Eye (tissue), 1 donor: ENCODE results near the gene ACKR2.

Experiments
- DNase-seq: peaks from one replicate; pipeline ENCODE4 v3.0.0-alpha.2; 2015

Gene ACKR2

GRCh38 chr3:42892807-42893206 lies 83.6 kb downstream of the ACKR2 start:
- no peak for DNase-seq

DNA sequence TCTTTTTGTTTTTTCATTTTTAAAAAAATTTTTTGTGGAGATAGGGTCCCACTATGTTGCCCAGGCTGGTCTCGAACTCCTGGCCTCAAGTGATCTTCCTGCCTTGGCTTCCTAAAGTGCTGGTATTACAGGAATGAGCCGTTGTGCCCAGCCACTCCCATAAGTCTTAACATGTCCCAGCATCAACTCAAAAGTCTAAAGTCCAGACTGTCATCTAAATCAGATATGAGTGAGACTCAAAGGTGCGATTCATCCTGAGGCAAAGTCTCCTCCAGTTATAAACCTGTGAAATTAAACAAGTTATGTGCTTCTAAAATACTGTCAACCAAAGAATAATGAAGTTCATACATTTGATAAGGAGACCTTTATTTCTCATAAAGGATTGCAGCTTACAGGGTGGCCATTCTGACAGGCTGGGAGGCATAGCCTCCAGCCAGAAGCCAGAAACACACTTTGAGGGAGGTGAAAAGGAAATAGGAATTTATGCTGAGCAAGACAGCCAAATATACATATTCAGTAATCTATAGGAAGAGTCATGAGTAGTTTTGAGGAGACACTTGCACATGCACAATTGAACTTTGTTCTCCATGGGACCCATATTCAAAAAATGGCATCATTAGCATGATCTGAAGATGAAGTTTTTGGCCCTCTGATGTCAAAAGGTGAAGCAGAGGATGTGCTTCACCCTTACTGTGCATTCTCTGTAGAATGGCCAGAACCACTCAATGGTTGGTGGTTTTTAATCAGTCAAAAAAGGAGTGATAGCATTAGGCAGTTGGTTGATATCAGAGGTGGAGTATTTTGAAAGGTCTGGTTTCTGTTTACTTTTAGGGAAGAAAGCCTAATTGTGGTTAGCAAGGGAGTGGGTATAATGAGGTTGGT lies 85.7 kb downstream of the ACKR2 start:
- DNase-seq, result no peak

- DNase-seq, result no peak
Observed at GRCh38 chr3:42895580-42895868, 86.3 kb downstream of the ACKR2 start.

GRCh38 chr3:42898896-42899675 lies 89.8 kb downstream of the ACKR2 start:
- no peak for DNase-seq

DNA sequence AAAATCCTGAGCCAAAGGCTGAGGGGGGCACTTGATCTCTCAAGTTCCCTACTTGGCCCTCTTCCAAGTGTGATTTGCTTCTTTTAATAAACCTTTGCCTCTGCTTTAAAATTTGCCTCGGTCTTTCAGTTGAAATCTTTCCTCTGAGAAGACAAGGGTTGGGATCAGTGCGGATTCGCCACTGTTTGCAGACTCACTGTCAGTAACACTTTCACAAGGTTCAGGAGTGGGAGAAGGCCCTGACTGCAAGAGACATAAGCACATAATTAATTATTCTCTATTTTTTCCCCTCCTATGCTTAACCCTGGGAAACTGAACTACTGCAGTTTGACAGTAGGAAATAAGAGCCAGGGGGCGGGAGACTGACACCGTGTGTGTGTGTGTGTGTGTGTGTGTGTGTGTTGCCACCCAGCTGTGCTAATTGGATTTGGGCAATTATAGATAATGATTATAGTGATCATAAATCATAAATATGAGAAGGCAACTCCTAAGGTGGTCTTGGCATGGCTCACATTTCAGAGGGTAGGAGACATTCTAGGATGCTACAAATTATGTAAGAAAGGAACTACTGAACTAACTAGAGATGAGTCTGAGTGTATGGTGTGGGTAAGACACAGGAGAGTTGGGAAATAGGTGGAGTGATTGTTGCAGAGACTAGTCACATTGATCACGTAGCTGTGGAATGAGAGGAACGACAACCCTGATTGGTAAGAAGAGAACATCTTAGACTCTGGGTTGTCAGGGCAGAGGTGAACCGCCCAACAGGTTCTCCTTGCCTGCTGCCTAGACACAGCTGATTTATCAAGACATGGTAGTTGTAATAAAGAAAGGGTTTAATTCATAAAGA lies 91.2 kb downstream of the ACKR2 start:
- no peak for DNase-seq

GRCh38 chr3:42901073-42901415 lies 91.8 kb downstream of the ACKR2 start:
- DNase-seq, result no peak

GRCh38 chr3:42902257-42902656 lies 93.0 kb downstream of the ACKR2 start:
- no peak for DNase-seq

DNA sequence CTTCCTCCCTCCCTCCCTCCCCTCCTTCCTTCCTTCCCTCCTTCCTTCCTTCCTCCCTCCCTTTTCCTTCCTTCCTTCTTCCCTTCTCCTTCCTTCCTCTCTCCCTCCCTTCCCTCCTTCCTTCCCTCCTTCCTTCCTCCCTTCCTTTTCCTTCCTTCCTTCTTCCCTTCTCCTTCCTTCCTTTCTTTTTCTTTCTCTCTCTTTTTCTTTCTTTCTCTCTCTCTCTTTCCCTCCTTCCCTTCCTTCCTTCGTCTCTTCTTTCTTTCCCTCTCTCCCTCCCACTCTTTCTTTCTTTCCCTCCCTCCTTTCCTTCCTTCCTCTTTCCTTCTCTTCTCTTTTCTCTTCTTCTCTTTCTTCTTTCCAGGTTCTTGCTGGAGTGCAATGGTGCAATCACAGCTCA lies 94.8 kb downstream of the ACKR2 start:
- no peak for DNase-seq

GRCh38 chr3:42905740-42906069 lies 96.5 kb downstream of the ACKR2 start:
- no peak for DNase-seq

DNA sequence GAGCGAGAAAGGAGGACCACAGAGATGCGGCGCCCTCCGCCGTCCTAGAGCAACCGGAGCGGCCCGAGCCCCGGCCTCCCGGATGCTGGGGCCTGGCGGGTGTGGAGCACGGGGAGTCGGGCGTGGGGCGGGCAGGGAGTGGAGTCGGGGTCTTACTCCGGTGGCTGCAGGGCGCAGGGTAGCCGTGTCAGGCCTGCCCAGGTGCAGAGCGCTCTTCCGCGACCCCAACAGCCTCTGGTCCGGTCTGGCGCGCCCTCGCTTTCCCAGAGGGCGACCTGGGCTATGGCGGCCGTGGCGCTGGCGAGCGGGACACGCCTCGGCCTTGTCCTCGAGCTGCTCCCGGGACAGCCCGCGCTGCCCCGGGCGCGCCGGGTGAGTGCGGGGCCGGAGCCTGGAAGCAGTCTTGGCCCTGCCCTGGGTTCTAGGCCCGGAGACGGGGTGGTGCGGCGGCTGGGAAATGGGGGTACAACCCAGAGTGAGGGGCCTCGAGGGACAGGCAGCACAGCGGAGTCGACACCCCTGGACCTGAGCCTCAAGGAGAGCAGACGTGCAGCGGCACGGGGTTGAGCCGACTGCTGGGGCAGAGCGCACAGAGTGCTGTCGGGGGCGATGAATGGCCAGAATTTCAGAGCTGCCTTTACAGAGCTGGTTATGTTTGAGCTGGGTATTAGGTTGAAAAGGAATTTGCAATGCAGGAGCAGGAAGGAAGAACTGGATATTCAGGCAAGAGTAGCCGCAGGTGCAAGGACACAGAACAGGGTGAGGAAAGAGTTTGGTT lies 97.0 kb downstream of the ACKR2 start, which contains the start of gene ZNF662:
Gene ZNF662, plus strand, starts transcription at position 73 of the 778 bp plus-strand sequence. CDS start 1,973 bp downstream, outside the sequence.
- peak; percentile 87 for DNase-seq

- no peak for DNase-seq
Observed at GRCh38 chr3:42906848-42907183, 97.6 kb downstream of the ACKR2 start.

GRCh38 chr3:42908675-42909074 lies 99.4 kb downstream of the ACKR2 start:
- no peak for DNase-seq

GRCh38 chr3:42911551-42911950 lies 102.3 kb downstream of the ACKR2 start:
- DNase-seq, result peak; percentile 23

- peak; percentile 24 for DNase-seq
Observed at GRCh38 chr3:42914771-42915515, 105.7 kb downstream of the ACKR2 start.
